ENCODE results near the gene PPCDC.
A peak's percentile ranks its signal among the peaks of the same experiment; 100 is the strongest.

The PPCDC gene

DNA sequence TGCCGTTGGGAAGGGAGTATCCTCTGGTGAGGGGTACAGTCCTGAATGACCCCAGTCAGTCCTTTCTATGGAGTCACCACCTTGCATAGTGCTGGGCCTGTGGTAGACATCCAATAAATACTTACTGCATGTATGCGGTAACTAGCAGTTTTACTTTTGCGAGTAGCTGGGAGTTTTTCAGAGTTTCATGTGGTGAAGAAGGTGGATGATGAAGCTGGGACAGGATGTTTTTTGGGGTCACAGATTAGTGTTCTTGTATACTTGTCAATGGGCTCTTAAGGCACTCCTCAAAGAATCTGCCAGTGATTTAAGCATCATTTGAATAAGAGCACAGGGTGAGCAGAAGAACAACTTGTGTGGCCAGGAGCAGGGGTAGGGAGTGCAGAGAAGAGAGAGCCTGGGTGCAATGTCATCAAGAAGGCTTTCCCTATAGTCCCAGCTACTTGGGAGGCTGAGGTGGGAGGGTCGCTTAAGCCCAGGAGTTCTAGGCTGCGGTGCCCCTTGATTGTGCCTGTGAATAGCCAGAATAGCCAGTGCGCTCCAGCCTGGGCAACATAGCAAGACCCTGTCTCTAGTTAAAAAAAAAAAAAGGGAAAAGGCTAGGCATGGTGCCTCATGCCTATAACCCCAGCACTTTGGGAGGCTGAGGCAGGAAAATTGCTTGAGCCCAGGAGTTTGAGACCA is 22.1 kb downstream of the PPCDC start:
- DNase-seq, result no peak

DNA sequence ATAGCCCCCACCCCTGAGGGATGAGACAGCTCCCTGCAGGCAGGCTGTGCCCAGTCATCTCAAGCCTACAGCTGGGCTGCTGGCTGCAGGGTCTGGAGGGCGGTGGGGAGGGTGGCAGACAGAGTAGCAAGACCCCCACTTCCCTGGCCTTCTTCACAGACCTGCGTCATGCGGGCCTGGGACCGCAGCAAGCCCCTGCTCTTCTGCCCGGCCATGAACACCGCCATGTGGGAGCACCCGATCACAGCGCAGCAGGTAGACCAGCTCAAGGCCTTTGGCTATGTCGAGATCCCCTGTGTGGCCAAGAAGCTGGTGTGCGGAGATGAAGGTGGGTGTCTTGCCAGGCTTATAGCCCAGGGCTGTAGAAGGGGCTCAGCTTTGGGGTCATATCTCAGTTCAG is 25.0 kb downstream of the PPCDC start:
- no peak for DNase-seq

DNA sequence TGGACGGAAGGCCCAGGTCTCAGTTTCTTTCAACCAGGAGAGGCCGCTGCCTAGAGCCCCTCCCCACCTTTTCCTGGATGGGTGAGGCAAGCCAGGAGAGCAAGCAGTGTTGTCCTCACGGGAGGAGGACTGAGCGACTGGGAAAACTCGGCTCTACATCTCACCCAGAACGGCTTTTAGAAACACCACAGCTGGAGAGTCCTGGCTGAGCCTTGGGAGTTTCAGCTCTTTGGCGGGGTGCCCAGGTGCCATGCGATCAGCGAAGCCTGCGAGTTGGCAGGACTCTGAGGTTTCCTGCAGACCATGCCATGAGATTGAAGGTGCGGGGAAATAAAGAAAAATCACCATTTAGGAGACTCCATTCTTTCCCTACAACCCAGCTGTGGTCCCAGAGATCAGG is 26.0 kb downstream of the PPCDC start:
- DNase-seq, result peak; percentile 39

DNA sequence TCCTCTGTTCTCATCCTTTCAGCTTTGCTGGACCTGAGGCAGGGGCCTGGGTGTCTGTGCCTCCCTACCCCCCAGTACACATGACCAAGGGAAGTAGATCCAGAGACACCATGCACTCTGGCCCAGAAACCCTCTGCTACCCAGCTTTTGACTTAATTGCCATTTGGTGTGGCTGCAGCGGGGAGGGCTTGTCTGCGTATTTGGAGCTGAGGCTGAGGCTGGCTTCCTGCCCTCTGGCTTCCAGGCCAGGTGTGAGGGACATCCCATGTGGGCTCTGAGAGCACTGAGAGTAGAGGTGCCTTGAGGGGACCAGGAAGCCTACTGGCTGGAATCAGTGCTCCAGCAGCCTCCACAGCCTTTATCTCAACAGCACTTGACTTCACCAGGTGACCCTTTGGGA is 26.9 kb downstream of the PPCDC start:
- no peak for DNase-seq

DNA sequence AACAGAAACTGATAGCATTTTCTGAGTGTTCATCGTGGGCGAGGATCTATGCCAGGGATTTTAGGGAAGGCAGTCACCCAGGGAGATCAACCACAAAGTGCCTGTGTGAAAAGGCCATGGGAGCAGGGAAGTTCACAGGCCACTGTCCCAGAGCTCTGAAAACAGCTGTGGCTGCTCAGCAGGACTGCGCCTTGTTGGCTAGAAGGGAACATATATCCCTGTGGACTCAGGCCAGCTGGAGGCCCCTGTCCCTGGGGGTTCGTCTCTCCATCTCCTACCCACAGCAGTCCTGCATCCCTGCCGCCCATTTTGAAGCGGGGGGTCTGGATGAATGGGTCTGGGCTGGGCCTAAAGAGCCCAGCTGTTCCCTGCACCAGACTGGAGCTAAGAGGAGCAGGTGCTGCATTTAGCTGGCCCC is 27.8 kb downstream of the PPCDC start:
- no peak for DNase-seq

DNA sequence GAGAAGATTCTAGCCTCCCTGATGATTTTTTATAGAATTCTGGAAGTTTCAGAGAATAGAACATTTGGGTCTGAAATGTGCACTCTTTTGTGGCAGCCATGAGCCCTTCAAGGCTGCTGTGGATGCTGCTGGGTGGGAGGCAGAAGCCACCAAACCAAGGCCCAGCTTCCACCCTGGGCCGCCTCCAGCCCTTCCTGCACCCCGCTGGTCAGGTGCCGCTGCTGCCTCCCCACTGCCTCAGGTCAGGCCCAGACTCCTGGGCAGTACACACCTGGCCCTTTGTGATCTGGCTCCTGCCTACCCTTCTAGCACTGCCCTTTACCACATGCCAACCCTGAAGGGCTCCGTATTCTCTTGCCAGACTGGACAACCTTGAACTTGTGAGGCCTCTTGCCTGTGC is 28.3 kb downstream of the PPCDC start:
- DNase-seq, result no peak

DNA sequence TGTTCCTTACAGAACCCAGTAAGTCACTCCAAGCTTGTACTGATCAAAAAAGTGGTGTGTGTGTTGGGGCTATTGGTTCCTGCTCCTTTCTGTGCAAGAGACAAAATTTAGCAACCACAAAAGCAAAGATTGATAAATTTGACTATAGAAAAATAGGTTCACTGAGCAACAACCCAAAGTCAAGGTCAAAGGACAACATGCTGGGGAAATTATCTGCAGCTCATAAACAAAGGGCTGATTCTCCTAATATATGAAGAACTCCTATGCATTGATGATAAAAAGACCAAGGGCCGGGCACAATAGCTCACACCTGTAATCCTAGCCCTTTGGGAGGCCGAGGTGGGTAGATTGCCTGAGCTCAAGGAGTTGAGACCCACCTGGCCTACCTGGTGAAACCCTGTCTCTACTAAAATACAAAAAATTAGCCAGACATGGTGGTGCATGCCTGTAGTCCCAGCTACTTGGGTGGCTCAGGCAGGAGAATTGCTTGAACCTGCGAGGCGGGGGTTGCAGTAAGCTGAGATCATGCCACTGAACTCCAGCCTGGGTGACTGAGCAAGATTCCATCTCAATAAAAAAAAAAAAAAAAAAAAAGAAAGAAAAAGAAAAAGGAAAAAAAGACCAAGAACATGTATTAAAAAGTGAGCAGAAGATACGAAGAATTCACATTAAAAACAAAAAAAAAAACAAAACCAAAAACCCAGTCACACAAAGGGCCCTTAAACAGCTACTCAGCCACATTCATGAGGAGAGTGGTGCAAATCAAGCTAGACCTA is 29.8 kb downstream of the PPCDC start:
- no peak for DNase-seq

DNA sequence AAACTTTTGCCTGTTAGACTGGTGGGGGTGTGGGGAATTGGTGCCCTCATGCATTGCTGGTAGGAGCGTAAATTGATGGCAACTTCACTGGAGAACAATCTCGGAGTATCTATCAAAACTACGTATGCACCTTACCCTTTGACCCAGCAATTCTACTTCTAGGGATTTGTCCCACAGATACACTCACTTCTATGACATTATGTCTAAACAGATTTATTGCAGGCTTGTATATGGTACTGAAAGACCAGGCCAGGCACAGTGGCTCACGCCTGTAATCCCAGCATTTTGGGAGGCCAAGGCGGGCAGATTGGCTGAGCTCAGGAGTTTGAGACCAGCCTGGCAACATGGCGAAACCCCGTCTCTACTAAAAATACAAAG is 30.3 kb downstream of the PPCDC start:
- no peak for DNase-seq

DNA sequence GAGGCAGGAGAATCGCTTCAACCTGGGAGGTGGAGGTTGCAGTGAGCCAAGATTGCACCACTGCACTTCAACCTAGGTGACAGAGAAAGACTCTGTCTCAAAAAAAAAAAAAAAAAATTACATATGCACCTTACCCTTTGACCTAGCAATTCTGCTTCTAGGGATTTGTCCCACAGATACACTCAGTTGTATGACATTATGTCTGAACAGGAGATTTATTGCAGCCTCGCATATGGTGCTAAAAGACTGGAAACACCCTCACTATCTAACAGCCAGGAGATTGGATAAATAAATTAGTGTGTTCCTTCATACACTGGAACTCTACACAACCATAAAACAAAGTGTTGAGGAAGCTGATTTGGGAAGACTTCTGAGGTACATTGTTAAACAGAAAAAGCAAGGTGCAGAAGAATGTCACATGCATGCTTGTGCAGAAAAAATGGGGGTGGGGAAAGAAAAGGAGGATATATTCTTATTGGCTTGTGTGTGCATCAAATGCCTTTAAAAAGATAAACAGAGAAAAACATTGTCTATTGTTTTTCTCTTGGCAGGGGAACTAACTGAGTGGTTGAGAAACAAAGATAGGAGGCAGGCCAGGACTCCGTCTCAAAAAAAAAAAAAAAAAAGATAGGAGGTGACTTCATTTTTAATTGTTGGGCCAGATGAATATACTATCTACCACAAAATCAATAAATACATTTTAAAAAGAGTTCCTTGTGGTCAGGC is 30.9 kb downstream of the PPCDC start:
- no peak for DNase-seq

DNA sequence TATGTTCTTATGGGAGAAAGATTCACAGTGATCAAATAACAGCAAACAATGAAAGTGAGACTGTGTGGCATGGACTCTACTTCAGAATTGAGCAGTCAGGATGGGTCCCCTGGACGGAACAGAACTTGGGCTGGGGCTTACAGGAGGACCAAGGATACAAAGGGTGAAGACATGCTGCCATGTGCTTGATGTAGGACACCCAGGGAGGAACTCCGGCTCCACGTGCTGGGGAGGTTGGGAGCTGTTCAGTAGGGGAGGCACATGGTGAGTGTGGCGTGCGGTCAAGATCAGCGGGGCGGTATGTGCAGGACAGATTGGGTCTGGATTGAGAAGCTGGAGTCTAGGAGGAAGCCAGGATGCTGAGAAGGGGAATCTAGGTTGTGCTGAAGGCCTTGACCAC is 32.6 kb downstream of the PPCDC start:
- no peak for DNase-seq

DNA sequence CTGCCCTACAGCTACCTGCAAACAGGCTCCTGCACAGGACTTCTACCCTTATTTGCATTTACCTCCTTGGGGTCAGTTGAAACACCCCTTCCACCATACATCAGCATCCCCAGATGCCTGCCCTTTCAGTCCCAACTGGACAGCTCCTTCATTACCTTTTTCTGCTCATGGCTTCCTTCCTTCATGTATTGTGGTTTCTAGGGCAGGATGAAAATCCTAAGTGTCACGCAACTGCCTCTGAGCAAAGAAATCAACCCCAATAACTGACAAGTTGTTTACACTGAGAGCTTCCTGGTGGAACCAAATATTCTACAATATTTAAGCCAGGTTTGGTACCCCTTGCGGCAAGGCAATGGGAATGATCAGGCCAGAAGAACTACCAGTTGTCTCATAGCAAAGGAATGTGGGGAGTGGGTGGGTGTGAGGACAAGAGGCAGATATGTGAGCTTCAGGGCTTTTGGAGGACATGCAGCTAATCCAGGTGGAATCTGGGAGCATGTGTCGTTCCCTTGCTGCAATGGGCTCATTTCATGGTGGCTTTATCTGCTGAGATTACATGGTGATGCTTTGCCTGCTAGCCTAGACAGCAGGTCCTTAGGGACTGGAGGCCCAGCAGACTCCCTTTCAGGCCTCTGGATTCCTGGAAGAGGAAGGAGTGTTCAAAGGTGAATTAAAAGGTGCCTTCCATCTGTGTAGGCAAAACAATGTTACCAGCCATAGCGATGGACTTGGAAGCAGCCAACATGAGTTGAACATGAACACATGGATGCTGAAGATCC is 34.9 kb downstream of the PPCDC start:
- no peak for DNase-seq

DNA sequence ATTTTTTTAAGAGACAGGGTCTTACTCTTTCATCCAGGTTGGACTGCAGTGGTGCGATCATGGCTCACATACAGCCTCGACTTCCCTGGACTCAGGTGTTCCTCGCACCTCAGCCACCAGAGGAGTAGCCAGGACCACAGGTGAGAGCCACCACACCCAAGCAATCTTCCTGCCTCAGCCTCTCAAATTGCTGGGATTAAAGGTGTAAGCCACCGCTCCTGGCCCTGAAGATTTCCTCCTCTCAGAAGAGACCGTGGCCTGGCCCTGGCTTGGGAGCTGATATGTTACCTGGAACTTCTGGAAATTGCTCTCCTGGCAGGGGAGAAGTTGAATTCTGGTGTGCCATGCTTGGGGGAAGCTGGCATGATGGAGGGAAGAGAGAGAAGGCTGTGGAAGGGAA is 36.2 kb downstream of the PPCDC start:
- no peak for DNase-seq

DNA sequence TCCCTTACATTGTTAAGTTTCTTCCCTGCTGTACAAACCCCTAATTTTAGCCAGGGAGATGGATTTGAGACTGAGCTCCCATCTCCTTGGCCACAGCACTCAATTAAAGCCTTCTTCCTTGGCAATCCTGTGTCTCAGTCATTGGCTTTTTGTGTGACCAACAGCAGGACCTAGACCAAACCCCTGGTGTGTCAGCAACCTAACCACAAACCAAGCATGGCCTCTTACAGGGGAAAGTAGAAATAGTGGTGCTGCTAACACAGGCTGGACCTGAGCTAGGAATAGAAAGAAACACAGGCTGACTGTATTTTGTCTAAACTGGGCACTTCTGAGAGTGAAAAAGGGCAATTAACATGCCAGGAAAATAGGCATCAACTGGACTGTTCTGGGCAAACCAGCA is 37.9 kb downstream of the PPCDC start:
- no peak for DNase-seq

DNA sequence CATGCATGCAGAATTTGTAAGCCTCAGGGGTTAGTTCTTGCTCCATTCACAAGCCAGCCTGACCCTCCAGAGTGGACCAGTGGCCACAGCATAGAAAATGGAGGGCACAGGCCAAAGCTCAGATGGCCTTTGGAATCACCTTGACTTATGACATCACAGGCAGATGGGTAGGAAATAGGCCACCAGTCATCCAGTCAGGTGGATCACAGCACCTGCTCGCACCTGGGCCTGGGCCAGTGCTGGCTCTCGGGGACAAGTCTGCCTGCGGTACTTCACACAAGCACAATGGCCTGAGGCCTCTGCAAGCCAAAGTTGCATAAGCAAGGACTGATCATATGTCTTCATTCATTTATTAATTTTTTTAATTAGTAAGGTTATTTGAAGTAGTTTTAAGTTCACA is 39.3 kb downstream of the PPCDC start:
- DNase-seq, result no peak

DNA sequence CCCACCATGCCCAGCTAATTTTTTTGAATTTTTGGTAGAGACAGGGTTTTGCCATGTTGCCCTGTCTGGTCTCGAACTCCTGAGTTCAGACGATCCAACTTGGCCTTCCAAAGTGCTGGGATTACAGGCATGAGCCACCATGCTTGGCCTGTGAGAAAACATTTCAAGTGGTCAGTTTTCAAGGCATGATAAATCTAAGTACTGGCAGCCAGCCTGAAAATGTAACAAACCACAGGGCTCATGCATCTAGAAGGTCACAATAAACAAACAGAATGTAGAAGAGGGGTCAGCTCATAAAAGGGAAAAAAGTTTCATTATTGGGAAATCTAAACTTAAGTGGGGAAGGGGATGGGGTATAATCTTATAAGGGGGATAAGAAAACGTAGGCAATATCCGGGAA is 39.9 kb downstream of the PPCDC start:
- DNase-seq, result no peak

DNA sequence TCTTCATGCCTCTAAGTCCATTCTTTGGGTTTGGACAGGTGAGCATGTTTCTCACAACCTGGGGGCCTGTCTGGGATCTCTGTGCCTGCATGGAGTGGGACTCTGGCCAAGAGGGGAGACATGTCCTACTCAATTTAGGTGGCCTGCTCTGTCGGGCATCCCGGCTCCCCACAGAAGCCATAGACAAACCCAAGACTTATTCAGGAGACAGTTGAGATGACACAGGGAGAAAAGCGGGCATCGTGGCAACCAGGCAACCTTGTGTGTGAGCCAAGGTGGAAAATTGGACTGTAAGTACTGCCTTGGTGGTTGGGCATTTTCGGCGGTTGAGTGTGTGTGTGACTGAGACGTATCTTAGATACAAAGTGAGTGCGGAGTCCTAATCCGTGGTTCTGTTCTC is 40.5 kb downstream of the PPCDC start:
- no peak for DNase-seq

DNA sequence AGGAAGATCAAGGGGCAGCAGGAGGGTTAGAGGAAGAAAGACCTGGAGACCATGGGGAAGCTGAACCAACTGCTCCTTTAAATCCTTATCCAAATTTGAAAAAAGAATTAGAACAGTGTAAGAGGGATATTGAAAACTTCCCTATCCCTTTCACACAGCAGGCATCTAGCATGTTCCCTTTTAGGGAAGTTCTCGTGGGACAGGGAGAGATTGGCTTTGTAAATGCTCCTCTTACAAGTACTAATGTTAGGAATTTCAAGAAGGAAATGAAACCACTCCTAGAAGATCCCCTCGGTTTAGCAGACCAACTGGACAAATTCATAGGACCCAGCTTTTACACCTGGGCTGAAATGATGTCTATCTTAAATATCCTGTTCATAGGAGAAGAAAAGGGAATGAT is 41.5 kb downstream of the PPCDC start:
- no peak for DNase-seq

DNA sequence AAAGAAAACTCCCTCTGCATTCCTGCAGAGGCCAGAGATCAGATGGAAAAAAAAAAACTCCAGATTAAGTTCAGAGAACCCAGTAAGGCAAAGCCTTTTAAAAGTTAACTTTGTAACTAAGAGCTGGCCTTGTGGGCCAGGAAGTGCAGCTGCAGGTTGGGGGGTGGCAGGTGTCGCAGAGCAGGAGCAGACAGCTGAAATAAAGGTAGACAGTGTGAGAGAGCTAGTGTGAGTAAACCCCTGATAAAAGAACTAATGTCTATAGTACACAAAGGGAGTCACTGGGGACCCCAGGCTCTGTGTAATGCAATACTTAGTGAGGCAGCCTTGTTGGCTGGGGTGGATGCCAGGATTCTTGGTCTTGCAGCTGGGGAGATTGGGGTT is 42.1 kb downstream of the PPCDC start:
- DNase-seq, result no peak

DNA sequence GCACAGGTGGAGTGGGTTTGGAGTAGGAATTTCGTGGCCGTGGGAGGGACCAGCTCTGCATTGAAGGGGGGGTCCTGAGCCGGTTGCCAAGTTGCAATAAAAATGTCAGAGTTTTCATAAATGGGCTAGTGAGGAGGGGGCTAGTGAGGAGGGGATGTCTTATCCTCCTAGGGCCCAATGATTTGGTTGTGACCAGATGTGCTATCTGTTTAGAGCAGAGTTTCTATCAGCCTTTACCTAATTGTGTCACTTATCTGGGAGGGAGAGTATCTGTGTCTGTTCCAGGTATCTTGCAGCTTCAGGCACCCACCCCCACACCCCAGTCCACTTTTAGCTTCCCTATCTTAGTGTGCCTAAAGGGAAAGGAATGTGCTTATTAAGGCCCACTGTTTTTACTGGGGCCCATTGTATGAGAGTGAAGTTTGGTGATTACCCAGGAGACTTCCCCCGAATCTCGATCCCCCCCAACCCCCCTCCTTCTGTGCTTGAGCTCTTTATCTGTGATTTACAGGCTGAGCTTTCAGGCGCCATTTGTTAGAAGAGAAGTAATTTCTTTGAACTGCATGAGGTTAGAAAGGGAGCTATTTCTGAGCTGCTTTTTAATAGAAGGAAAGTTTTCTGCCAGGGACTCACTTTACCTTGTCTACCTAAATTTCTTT is 42.6 kb downstream of the PPCDC start:
- no peak for DNase-seq

DNA sequence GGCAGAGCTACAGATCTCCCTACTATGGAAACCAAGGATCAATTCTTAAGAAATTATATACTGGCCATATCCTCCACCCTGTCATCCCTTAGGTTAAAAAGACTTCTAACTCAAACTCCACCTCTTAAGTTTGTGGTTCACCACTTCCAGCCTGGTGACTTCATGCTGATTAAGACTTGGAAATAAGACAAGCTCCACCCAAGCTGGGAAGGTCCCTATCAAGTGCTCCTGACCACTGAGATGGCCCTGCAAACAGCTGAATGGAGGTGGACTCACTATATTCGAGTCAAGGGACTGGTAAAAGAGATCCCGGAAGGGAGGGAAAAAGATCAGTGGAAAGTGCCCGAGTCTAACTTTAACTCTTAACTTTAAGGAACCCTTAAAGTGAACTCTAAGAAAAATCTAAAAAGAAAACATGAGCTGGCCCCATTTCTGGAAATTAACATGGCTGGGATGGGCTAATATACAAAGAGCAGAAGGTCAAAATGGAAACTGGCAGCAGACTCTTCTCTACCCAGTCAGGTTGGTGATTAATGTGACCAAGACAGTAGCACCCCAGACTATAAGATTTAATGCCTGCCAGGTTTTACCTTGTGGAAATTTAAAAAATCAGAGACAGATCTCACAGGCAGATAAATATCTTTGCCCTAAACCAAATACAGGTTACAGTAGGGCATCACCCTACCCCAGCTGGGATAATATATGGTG is 43.9 kb downstream of the PPCDC start:
- no peak for DNase-seq

DNA sequence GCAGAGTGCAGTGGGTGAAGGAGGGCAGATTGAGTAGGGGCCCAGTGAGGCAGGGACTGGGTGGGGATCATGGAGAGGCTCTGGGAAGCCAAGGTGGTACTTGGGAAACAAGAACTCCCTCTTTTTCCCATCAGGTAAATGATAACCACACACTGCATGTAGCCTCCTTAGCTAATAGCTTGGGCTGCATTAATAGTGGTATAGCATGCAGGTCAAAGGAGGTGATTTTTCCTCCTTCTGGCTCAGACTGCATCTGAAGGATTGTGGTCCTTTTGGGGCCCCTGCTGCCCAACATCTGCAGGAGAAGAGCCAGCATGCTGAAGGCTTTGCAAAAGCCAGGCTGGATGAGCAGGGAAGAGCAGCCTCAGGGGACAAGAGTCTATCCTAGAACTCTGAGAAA is 45.4 kb downstream of the PPCDC start:
- DNase-seq, result no peak

DNA sequence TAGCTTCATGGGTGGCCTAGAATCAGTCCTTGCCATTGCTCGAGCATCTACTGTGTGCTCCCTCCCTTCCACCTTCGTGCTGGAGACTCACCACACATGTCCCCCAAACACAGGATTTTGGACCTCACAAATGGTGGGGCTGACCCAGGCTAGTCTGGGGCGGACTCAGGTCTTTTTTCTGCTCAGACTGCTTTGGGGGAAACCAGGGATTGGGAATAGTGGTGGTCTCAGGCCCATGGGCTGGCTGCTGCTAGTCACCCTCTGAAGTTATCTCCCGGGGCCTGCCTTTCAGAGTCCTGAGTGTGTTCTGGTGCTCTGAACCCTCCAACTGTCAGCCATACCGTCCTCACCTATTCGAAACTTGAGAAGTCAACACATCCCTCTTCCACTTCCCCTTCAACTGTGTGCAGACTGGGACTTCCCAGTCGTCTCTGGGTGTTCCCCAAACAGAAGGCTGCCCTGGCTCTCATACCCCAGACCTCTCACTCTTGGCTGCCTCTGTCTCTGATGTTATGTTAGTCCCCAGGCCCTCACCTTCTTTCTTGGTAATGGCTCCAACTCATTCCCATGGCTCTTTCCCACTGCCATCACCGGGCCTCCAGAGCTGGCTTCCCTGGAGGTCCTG is 46.0 kb downstream of the PPCDC start:
- DNase-seq, result no peak

Data from NCI-H2081 treated with DMSO at 0.1 percent for 48 hours (cell line).